ENCODE results near the gene SFTPB. TPM values are rescaled to one million over a fixed set of nuclear protein-coding genes. Genes with fewer than 3 reads are reported as not detected.

Gene SFTPB
- total and polyA plus RNA-seq, 2 experiments from 2014 or later = 3.3 to 27.6 TPM

- H3K36me3 ChIP-seq (replicated peaks; ENCODE audit: insufficient read depth, low read depth) = no peaks in the 10 kb centered on the region
- no peak for TF ChIP-seq EZH2phosphoT487 (IDR thresholded peaks at IDR 0.05; ENCODE audit: low read depth, severe bottlenecking, unreplicated experiment)
- TF ChIP-seq CTCF (IDR thresholded peaks at IDR 0.05; ENCODE audit: poor library complexity) = no peak
- no peak for TF ChIP-seq EZH2 (IDR thresholded peaks at IDR 0.05; ENCODE audit: borderline replicate concordance)
- H3K9me2 ChIP-seq (replicated peaks; ENCODE audit: insufficient read depth) = no peaks in the 10 kb centered on the region
- H3K27ac ChIP-seq = no peak overlapping the region
- no peaks in the 10 kb centered on the region for H4K20me1 ChIP-seq (ENCODE audit: insufficient read depth, poor library complexity, severe bottlenecking)
- no peak overlapping the region for H3K4me3 ChIP-seq
- no peaks in the 10 kb centered on the region for H3K27me3 ChIP-seq
- no peak overlapping the region for H2AFZ ChIP-seq
- DNase-seq (ENCODE audit: low spot score) = no peak
- no peaks in the 10 kb centered on the region for H3K4me1 ChIP-seq (ENCODE audit: insufficient read depth)
- no peaks in the 10 kb centered on the region for H3K79me2 ChIP-seq
- 63% methylated on average over 5 of the region's 5 CpGs for WGBS (ENCODE audit: low lambda C conversion rate, missing lambda C conversion rate)
- H3K9me3 ChIP-seq (ENCODE audit: low read depth) = no peaks in the 10 kb centered on the region
- no peak overlapping the region for H3K4me2 ChIP-seq
These were observed 13.4 kb upstream of the SFTPB start for GRCh38 chr2:85681372-85681763.

- Histone ChIP-seq H3K4me2 (no peak overlapping the region), H3K9me3 (ENCODE audit: low read depth) (no peaks in the 10 kb centered on the region), H4K20me1 (ENCODE audit: insufficient read depth, poor library complexity, severe bottlenecking) (no peaks in the 10 kb centered on the region), H3K4me1 (ENCODE audit: insufficient read depth) (no peaks in the 10 kb centered on the region), H3K79me2 (no peaks in the 10 kb centered on the region), H3K9me2 (replicated peaks; ENCODE audit: insufficient read depth) (no peaks in the 10 kb centered on the region), H3K4me3 (no peak overlapping the region), H3K36me3 (replicated peaks; ENCODE audit: insufficient read depth, low read depth) (no peaks in the 10 kb centered on the region), H2AFZ (no peak overlapping the region), H3K27ac (no peak overlapping the region), H3K27me3 (no peaks in the 10 kb centered on the region)
- 78% methylated on average over 2 of the region's 2 CpGs for WGBS (ENCODE audit: low lambda C conversion rate, missing lambda C conversion rate)
- TF ChIP-seq EZH2phosphoT487 (IDR thresholded peaks at IDR 0.05; ENCODE audit: low read depth, severe bottlenecking, unreplicated experiment) (no peak), CTCF (IDR thresholded peaks at IDR 0.05; ENCODE audit: poor library complexity) (no peak), EZH2 (IDR thresholded peaks at IDR 0.05; ENCODE audit: borderline replicate concordance) (no peak)
- no peak for DNase-seq (ENCODE audit: low spot score)
These were observed 12.8 kb upstream of the SFTPB start for GRCh38 chr2:85680707-85681371.

- Histone ChIP-seq H3K4me3 (no peak overlapping the region), H3K27me3 (no peaks in the 10 kb centered on the region), H3K4me1 (ENCODE audit: insufficient read depth) (no peaks in the 10 kb centered on the region), H3K9me2 (replicated peaks; ENCODE audit: insufficient read depth) (no peaks in the 10 kb centered on the region), H2AFZ (no peak overlapping the region), H4K20me1 (ENCODE audit: insufficient read depth, poor library complexity, severe bottlenecking) (no peaks in the 10 kb centered on the region), H3K79me2 (no peaks in the 10 kb centered on the region), H3K27ac (no peak overlapping the region), H3K36me3 (replicated peaks; ENCODE audit: insufficient read depth, low read depth) (no peaks in the 10 kb centered on the region), H3K9me3 (ENCODE audit: low read depth) (no peaks in the 10 kb centered on the region), H3K4me2 (peak overlapping the region; percentile 71)
- peak; percentile 89 for DNase-seq (ENCODE audit: low spot score)
- TF ChIP-seq CTCF (IDR thresholded peaks at IDR 0.05; ENCODE audit: poor library complexity) = peak; percentile 95
- TF ChIP-seq EZH2phosphoT487 (IDR thresholded peaks at IDR 0.05; ENCODE audit: low read depth, severe bottlenecking, unreplicated experiment) = no peak
- WGBS (ENCODE audit: low lambda C conversion rate, missing lambda C conversion rate) = 20% methylated on average over 25 of the region's 25 CpGs
These were observed 11.0 kb upstream of the SFTPB start for GRCh38 chr2:85678794-85679672.
